ENCODE measurements around the gene EIF4EBP2.

GRCh38 chr10:70358446-70358845 lies 45.5 kb upstream of the EIF4EBP2 start:
- no peak for TF ChIP-seq ZNF280B (CRISPR knock-in tag; IDR thresholded peaks at IDR 0.05; ENCODE audit: borderline replicate concordance)
- no peak for TF ChIP-seq ATF4 (CRISPR knock-in tag; IDR thresholded peaks at IDR 0.05)
- no peak for TF ChIP-seq POLR2A (IDR thresholded peaks at IDR 0.05; ENCODE audit: insufficient read depth in 1 of 2, low read depth in 2 of 2, low read length in 2 of 2)
- no peak for TF ChIP-seq CTCF (CRISPR knock-in tag; IDR thresholded peaks at IDR 0.05)
- TF ChIP-seq CEBPB (IDR thresholded peaks at IDR 0.05; ENCODE audit: borderline replicate concordance, low read depth, low read length) = no peak
- TF ChIP-seq RNF219 (CRISPR knock-in tag; IDR thresholded peaks at IDR 0.05) = no peak
- TF ChIP-seq ZNF574 (CRISPR knock-in tag; IDR thresholded peaks at IDR 0.05) = no peak
- no peak for TF ChIP-seq U2AF2 (IDR thresholded peaks at IDR 0.05; ENCODE audit: low read depth, low read length)
- TF ChIP-seq, protein P1, sequence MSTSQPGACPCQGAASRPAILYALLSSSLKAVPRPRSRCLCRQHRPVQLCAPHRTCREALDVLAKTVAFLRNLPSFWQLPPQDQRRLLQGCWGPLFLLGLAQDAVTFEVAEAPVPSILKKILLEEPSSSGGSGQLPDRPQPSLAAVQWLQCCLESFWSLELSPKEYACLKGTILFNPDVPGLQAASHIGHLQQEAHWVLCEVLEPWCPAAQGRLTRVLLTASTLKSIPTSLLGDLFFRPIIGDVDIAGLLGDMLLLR (CRISPR knock-in tag; IDR thresholded peaks at IDR 0.05) = no peak
- TF ChIP-seq ARNTL (CRISPR knock-in tag; IDR thresholded peaks at IDR 0.05) = no peak
